ENCODE data around the gene PAFAH2. TPM values are rescaled to one million over a fixed set of nuclear protein-coding genes. Genes with fewer than 3 reads are reported as not detected.

Gene PAFAH2
- total RNA-seq (10 to 100 TPM in 3 of 5 donors, 1 to 10 TPM in 1, under 1 TPM in 1; 0.58 to 25.5 (median 14.9) TPM), polyA plus RNA-seq (10 to 100 TPM in 2 of 3 donors, 1 to 10 TPM in 1; 6.5 to 13.3 (median 12.8) TPM)
- long read RNA-seq, donor 1, partial matches to known transcripts = 0 of 1 reads
- long read RNA-seq, donor 1, other reads (novel, unspliced or antisense) = 0 of 1 reads
- long read RNA-seq, donor 2 = 0 reads
- long read RNA-seq, donor 3, transcript PAFAH2-201 (11 exons, 3,581 nt) = major isoform, 5 of 5 reads
- long read RNA-seq, donor 3, partial matches to known transcripts = 0 of 5 reads
- long read RNA-seq, donor 3, other reads (novel, unspliced or antisense) = 0 of 5 reads
- long read RNA-seq, donor 4 = 0 reads
- long read RNA-seq, donor 5, partial matches to known transcripts = 0 of 4 reads
- long read RNA-seq, donor 5, other reads (novel, unspliced or antisense) = 0 of 4 reads
- long read RNA-seq, donor 6 = 0 reads
- long read RNA-seq, donor 7, partial matches to known transcripts = 0 of 1 reads
- long read RNA-seq, donor 7, other reads (novel, unspliced or antisense) = 0 of 1 reads
- long read RNA-seq, donor 8, partial matches to known transcripts = 0 of 4 reads
- long read RNA-seq, donor 8, other reads (novel, unspliced or antisense) = 0 of 4 reads
- long read RNA-seq, donor 9, partial matches to known transcripts = 0 of 1 reads
- long read RNA-seq, donor 9, other reads (novel, unspliced or antisense) = 0 of 1 reads
- long read RNA-seq, donor 10 = 0 reads

DNA sequence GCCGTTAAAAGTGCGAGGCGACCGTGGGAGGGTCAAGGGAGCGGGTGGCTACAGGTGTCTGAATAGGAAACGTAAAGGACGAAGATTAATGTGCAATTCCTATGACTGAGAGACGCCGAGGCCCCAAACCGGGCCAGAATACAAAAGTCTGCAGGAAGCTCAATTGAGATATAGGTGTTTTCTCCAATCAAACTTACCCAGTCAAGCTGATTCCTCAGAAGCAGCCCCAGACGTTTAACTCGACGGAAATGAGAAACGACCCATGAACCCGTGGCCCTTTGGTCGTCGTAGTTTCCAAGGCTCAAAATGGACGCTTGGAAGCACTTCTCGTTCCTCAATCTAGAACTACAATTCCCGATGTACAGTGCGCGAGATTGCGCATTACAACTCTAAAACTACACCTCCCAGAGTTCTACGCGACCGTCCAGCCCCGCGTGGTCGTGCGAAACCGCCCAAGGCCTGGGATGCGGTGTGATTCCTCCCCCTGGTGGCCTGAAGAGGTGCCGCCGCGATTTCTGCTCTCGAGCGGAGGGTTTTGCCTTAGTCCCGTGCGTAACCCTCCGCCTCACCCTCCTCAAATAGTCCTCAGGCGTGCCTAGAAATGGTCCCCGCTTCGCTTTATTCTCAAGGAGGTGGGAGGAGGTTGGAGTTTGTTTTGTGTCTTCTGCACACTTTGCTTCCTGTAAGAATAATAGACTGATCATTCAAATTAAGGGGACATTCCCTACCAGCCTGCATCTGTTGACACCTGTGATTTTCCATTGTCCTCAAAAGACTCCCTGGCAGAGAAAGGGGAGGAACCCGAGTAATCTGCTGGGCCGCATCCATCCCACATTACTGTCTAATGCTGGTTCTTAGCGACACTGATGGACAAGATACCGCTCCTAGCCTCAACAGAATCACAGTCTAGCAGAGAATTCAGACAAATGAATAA, at the start of gene PAFAH2:
TSS of gene PAFAH2 (minus strand) at position 236 of the 934 bp plus-strand sequence. CDS start 7,247 bp downstream, outside the sequence.
- Histone ChIP-seq H3K9me3 (no peaks in the 10 kb centered on the region), H3K36me3 (no peaks in the 10 kb centered on the region), H3K27ac (peak within 1 kb of the TSS; percentile 82 to 95 (median 89)), H3K4me3 (peak within 1 kb of the TSS; percentile 70 to 78 (median 71)), H3K27me3 (no peaks in the 10 kb centered on the region), H3K4me1 (peaks cover 10 to 27% (median 22%) of the 10 kb centered on the region in 4 donors)
- peak; percentile 97 to 100 for DNase-seq
- 1 to 2% (median 1%) methylated on average over 39 to 47 of the region's 47 CpGs for WGBS, 5 donors
- intact Hi-C loops (cut with DNase I; ENCODE audit: low total_unique reads) = loop anchor here (5.0 kb wide), 1 partner anchor 101 kb away; no protein-coding TSS in a partner anchor
- peak; percentile 56 to 92 (median 71) for TF ChIP-seq POLR2AphosphoS5 (IDR thresholded peaks at IDR 0.05)
- TF ChIP-seq POLR2A (IDR thresholded peaks at IDR 0.05) = no peak
- TF ChIP-seq, protein P1, sequence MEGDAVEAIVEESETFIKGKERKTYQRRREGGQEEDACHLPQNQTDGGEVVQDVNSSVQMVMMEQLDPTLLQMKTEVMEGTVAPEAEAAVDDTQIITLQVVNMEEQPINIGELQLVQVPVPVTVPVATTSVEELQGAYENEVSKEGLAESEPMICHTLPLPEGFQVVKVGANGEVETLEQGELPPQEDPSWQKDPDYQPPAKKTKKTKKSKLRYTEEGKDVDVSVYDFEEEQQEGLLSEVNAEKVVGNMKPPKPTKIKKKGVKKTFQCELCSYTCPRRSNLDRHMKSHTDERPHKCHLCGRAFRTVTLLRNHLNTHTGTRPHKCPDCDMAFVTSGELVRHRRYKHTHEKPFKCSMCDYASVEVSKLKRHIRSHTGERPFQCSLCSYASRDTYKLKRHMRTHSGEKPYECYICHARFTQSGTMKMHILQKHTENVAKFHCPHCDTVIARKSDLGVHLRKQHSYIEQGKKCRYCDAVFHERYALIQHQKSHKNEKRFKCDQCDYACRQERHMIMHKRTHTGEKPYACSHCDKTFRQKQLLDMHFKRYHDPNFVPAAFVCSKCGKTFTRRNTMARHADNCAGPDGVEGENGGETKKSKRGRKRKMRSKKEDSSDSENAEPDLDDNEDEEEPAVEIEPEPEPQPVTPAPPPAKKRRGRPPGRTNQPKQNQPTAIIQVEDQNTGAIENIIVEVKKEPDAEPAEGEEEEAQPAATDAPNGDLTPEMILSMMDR (IDR thresholded peaks at IDR 0.05) = peak in 6 of 7 experiments; percentile 90 to 100 (median 96)

DNA sequence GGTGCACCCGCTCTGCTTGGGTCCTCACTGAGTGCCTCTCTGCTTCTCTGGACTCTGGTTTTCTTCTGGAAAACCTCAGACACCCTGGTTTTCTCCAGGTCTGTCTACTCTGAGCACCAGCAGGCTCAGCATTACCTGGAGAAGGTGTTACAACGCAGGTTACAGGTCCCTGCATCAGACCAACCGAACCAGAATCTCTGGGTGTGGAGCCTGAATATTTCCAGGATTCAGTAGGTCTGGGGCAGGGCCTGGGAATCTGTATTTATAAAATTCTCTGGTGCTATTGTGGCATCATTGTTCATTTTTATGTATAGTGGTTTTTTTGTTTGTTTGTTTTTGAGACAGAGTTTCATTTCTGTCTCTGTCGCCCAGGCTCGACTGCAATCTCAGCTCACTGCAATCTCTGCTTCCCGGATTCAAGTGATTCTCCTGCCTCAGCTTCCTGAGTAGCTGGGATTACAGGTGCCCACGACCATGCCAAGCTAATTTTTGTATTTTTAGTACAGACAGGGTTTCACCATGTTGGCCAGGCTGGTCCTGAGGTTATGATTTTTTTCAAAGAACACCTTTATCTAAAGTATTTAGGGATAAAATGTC, 49.5 kb upstream of the PAFAH2 start:
- TF ChIP-seq POLR2AphosphoS5 (IDR thresholded peaks at IDR 0.05) = no peak
- no peak for TF ChIP-seq EP300 (IDR thresholded peaks at IDR 0.05)
- TF ChIP-seq, protein P1 (IDR thresholded peaks at IDR 0.05) = no peak
- no peak for TF ChIP-seq POLR2A (IDR thresholded peaks at IDR 0.05)
- peaks cover 15 to 74% (median 61%) of the 10 kb centered on the region in 3 donors for H3K27me3 ChIP-seq
- no peak overlapping the region for H3K27ac ChIP-seq
- peaks cover 14 to 18% (median 17%) of the 10 kb centered on the region in 4 donors for H3K4me1 ChIP-seq
- H3K9me3 ChIP-seq = no peaks in the 10 kb centered on the region
- WGBS, 5 donors = 70 to 78% (median 71%) methylated on average over 6 to 7 of the region's 7 CpGs
- intact Hi-C loops (cut with DNase I; ENCODE audit: low total_unique reads) = no loop called here
- H3K4me3 ChIP-seq = no peak overlapping the region
- no peak for DNase-seq
- H3K36me3 ChIP-seq = no peaks in the 10 kb centered on the region

DNA sequence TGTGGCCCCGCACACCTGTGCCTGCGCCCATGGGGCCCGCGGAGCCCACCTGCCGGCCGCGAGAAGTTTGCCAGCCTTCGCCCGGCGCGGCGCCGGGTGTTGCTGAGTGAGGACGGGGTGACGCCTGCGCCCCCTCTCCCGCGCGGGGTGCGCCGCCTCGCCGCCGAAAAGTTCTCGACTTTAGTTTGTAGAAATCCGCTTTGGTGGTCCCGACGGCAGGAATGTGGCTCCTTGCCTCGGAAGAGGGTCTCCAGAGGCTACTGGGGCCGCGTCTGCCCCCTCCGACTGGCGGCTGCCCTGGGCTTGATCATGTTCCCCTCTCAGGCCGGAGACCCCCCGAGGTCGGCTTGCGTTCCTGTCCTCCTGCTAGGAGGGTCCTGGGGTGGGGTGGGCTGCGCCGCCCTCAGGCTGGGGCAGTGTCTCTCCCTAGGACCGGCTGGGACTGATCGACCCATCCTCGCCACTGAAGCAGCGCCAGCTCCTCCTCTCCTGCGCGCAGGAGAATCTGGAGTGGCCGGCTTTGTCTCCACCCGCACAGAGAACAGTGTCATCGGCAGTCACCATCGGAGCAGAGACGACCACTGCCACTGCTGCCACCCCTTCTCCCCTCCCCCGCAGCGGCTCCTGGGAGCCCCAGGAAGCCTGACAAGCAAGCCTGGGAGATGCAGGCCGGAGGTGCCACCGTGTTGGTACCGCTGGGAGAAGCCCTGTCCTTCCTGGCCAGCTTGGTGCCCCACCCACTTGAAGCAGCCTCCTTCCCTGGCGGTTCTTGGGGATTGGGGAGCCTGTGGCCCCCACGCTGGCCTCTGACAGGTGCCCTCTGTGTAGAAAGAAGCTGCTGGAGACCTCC, 48.6 kb upstream of the PAFAH2 start:
- no peaks in the 10 kb centered on the region for H3K9me3 ChIP-seq
- WGBS, 5 donors = 5 to 9% (median 7%) methylated on average over 25 to 57 of the region's 57 CpGs
- H3K27ac ChIP-seq = no peak overlapping the region
- peaks cover 15 to 80% (median 68%) of the 10 kb centered on the region in 3 donors for H3K27me3 ChIP-seq
- no peaks in the 10 kb centered on the region for H3K36me3 ChIP-seq
- peak overlapping the region; percentile 11 to 39 (median 26) for H3K4me3 ChIP-seq
- intact Hi-C loops (cut with DNase I; ENCODE audit: low total_unique reads) = no loop called here
- no peak for TF ChIP-seq POLR2A (IDR thresholded peaks at IDR 0.05)
- no peak for DNase-seq
- peaks cover 14 to 18% (median 17%) of the 10 kb centered on the region in 4 donors for H3K4me1 ChIP-seq

All from stomach (tissue), 19 donors.